ENCODE data around the gene ATXN7.

ATXN7 gene, protein sequence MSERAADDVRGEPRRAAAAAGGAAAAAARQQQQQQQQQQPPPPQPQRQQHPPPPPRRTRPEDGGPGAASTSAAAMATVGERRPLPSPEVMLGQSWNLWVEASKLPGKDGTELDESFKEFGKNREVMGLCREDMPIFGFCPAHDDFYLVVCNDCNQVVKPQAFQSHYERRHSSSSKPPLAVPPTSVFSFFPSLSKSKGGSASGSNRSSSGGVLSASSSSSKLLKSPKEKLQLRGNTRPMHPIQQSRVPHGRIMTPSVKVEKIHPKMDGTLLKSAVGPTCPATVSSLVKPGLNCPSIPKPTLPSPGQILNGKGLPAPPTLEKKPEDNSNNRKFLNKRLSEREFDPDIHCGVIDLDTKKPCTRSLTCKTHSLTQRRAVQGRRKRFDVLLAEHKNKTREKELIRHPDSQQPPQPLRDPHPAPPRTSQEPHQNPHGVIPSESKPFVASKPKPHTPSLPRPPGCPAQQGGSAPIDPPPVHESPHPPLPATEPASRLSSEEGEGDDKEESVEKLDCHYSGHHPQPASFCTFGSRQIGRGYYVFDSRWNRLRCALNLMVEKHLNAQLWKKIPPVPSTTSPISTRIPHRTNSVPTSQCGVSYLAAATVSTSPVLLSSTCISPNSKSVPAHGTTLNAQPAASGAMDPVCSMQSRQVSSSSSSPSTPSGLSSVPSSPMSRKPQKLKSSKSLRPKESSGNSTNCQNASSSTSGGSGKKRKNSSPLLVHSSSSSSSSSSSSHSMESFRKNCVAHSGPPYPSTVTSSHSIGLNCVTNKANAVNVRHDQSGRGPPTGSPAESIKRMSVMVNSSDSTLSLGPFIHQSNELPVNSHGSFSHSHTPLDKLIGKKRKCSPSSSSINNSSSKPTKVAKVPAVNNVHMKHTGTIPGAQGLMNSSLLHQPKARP

DNA sequence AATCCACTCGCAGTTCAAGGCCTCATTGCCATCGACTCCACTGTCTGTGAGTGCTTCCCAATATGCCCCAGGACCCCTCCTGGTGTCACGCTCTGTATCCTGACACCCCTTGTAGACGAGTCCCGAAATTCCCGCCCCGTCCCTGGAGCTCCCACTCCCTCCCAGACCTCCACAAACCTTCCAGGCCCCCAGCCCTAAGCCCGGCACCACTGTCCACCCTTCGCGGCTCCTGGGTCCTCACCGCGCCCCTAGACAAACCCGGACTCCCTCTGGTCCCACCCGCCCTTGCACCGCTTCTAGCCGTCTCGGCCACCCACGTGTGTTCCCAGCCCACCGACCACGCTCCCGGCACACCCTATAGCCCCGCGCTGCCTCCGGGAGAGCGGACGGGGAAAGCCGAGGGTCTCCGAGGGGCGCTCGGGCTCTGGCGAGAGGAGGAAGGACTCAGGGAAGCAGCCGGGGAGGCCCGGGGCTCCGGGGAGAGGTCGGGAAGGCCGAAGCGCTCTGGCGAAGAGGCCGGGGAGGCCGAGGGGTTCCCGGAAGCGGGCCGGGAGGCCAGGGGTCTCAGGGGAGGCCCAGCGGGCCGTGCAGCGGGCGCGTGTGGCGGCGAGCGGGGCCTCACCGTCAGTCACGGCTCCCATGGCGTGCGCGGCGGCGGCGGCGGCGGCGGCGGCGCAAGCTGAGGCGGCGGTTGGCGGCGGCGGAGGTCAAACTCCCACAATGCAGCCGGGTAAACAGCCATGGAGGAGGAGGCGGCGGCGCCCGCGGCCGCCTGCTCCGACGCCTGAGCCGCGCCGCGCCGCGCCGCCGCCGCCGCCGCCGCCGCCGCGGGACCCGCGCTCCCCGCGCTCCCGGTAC, at the start of gene ATXN7, which contains the start of gene THOC7:
ATXN7 (plus strand) TSS at position 718 of the 858 bp plus-strand sequence. CDS start 48,732 bp downstream, outside the sequence.
THOC7 (minus strand) TSS at position 656 of the 858 bp plus-strand sequence; CDS start at position 641, 15 bp downstream.
- peak within 1 kb of the TSS; percentile 93 for H3K4me3 Mint-ChIP-seq
- peak within 1 kb of the TSS; percentile 92 for H3K27ac Mint-ChIP-seq
- H3K36me3 Mint-ChIP-seq (ENCODE audit: low read depth), result peaks cover 28% of the 10 kb centered on the region
- H3K9me3 Mint-ChIP-seq, result no peaks in the 10 kb centered on the region
- peak; percentile 69 for DNase-seq (ENCODE audit: low spot score)
- no peaks in the 10 kb centered on the region for H3K27me3 Mint-ChIP-seq (ENCODE audit: low read depth)
- H3K4me1 Mint-ChIP-seq (ENCODE audit: low read depth), result peaks cover 47% of the 10 kb centered on the region

DNA sequence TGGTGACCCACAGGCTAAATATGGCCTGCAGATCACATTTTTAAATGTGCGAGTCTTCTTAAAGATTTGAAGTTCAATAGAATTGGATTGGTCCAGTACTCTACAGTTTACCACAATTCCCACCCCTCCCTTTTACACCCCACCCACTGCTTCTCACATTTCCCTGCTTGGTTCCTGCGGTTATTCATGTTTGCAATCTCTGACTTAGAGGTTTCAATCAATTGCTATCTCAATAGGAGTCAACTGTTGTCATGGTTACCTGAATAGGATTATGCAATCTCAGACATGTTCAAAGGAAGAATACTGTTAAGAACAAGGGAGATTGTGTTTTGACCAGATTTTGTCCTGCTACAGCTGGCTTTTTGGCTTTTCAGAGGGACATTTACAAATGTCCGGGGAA, 49.4 kb upstream of the ATXN7 start:
- Mint-ChIP-seq H3K36me3 (ENCODE audit: low read depth) (no peaks in the 10 kb centered on the region), H3K27ac (no peak overlapping the region), H3K27me3 (ENCODE audit: low read depth) (no peaks in the 10 kb centered on the region), H3K9me3 (no peaks in the 10 kb centered on the region), H3K4me3 (no peak overlapping the region), H3K4me1 (ENCODE audit: low read depth) (no peaks in the 10 kb centered on the region)
- DNase-seq (ENCODE audit: low spot score), result no peak

DNA sequence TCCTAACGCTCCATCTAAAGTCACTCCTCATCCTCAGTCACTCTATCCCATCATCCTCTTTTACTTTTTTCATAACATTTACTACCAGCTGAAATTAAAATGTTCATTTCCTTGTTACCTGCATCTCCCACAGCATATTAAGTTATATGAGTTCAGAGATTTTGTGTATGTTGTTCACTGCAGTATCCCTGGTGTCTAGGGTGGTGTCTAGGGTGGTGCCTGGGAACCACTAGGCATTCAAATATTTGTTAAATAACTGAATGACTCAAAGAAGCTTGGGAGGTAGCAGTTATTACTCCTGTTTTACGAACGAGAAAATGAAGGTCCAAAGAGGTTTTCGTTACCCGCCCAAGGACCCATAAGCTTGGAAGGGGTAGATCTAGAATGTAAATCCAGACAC, 46.4 kb upstream of the ATXN7 start:
- Mint-ChIP-seq H3K27ac (no peak overlapping the region), H3K9me3 (no peaks in the 10 kb centered on the region), H3K27me3 (ENCODE audit: low read depth) (no peaks in the 10 kb centered on the region)

DNA sequence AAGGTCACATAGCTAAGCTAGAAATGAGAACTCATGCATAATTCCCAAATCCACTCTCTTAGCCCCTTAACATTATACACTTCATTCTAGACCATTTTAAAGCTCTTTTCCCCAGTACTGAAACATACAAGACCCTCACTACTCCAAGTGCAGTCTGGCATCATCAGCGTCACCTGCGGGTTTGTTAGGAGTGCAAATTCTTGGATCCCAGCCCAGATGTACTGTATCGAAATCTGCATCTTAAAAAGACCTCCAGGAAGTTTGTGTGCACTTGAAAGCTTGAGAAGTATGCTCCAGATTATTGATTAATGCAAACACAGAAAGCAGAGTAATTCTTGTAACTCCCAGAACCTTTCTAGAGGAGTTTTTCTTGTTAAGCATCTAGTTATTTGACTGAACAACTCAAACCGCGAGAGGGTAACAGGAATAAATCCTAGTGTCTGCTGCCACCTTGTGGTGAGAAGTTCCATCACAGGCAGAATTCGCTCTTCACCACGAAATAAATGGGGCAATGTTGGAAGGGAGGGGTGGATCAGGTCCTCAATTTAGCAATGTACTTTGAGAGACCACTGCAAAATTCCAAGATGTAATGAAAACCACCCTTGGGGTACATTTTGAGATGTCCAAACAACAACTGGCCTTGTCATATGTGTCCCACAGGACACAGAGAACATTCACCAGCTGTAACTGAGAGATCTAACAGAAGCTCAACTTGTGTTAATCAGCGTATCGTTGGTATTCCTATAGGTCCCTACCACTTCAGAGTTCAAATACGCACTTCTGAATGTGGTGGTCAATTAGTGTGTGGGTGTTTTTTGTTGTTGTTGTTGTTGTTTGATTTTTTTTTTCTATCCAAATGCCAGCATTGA, 45.2 kb upstream of the ATXN7 start:
- H3K27me3 Mint-ChIP-seq (ENCODE audit: low read depth), result no peaks in the 10 kb centered on the region
- no peak overlapping the region for H3K4me3 Mint-ChIP-seq
- H3K9me3 Mint-ChIP-seq, result no peaks in the 10 kb centered on the region
- H3K27ac Mint-ChIP-seq, result no peak overlapping the region
- peak; percentile 23 for DNase-seq (ENCODE audit: low spot score)
- no peaks in the 10 kb centered on the region for H3K36me3 Mint-ChIP-seq (ENCODE audit: low read depth)
- no peaks in the 10 kb centered on the region for H3K4me1 Mint-ChIP-seq (ENCODE audit: low read depth)

More for the DNA sequence above, 46.4 kb upstream of the ATXN7 start:
- Mint-ChIP-seq H3K36me3 (ENCODE audit: low read depth) (no peaks in the 10 kb centered on the region), H3K4me1 (ENCODE audit: low read depth) (no peaks in the 10 kb centered on the region), H3K4me3 (no peak overlapping the region)
- DNase-seq (ENCODE audit: low spot score), result no peak

DNA sequence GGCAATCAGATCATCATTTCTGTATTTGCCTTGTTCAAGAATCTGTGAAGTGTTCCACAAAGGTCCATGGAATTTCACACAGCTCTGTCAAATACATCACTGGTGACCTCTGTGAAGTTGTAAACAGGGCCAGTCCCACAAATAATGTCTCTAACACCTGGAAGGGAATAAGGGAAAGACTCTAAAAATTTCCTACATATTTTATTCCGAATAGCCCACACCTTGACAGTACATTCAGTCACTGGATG, 44.6 kb upstream of the ATXN7 start, which contains the start of gene C3orf49:
C3orf49 (plus strand) TSS at position 149 of the 248 bp plus-strand sequence. CDS start 173 bp downstream, outside the sequence.
- Mint-ChIP-seq H3K9me3 (no peaks in the 10 kb centered on the region), H3K27ac (no peak within 1 kb of the TSS), H3K4me3 (no peak within 1 kb of the TSS), H3K4me1 (ENCODE audit: low read depth) (no peaks in the 10 kb centered on the region), H3K27me3 (ENCODE audit: low read depth) (no peaks in the 10 kb centered on the region), H3K36me3 (ENCODE audit: low read depth) (no peaks in the 10 kb centered on the region)
- no peak for DNase-seq (ENCODE audit: low spot score)

DNA sequence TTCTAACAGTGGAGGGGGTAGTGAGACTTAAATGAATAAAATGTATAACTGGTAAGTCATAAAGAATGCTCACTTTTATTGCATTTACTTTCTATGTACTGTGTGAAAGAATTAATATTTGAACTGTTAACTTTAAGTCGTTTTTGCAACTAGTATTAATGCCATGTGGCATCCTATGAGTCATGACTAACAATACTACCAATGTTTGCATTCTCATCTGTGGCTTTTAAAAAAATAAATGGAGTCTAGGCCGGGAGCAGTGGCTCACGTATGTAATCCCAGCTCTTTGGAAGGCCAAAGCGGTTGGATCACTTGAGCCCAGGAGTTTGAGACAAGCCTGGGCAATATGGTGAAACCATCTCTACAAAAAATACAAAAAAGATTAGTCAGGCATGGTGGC, 39.4 kb upstream of the ATXN7 start:
- DNase-seq (ENCODE audit: low spot score), result no peak
- H3K4me1 Mint-ChIP-seq (ENCODE audit: low read depth), result no peaks in the 10 kb centered on the region
- no peak overlapping the region for H3K4me3 Mint-ChIP-seq
- no peaks in the 10 kb centered on the region for H3K9me3 Mint-ChIP-seq
- no peaks in the 10 kb centered on the region for H3K36me3 Mint-ChIP-seq (ENCODE audit: low read depth)
- H3K27ac Mint-ChIP-seq, result no peak overlapping the region
- H3K27me3 Mint-ChIP-seq (ENCODE audit: low read depth), result no peaks in the 10 kb centered on the region

DNA sequence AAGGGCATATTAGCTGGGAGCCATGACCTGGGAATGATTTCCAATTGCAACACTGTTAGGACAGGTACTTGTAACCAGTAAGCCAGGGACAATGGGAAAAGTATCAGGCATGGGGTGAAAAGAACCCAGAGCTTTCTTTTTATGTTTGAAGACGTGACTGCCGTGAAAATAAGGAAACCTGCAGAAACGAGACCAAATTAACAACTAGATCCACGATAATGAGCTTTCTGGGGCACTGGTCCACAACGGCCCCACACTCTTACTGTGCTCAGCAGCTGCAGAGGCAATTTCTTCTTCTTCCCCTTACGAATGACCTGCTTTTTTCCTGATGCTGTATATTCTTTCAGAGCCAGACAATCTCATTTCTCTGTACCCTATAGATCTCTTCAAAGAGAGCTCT, 33.1 kb upstream of the ATXN7 start:
- Mint-ChIP-seq H3K4me3 (no peak overlapping the region), H3K36me3 (ENCODE audit: low read depth) (peaks cover 23% of the 10 kb centered on the region), H3K4me1 (ENCODE audit: low read depth) (no peaks in the 10 kb centered on the region), H3K9me3 (no peaks in the 10 kb centered on the region), H3K27ac (no peak overlapping the region), H3K27me3 (ENCODE audit: low read depth) (no peaks in the 10 kb centered on the region)
- no peak for DNase-seq (ENCODE audit: low spot score)

DNA sequence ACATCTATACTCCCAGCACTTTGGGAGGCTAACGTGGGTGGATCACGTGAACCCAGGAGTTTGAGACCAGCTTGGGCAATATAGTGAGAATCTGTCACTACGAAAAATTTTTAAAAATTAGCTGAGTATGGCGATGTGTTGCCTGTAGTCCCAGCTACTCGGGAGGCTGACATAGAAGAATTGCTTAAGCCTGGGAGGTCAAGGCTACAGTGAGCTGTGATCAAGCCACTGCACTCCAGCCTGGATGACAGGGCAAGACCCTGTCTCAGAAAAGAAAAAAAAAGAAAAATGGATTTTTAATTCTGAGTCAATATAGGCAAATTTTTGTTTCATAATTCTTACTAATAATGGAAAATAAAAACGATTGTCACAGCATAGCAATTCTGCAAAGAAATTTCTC, 31.3 kb upstream of the ATXN7 start:
- peaks cover 23% of the 10 kb centered on the region for H3K36me3 Mint-ChIP-seq (ENCODE audit: low read depth)
- no peaks in the 10 kb centered on the region for H3K4me1 Mint-ChIP-seq (ENCODE audit: low read depth)
- H3K4me3 Mint-ChIP-seq, result no peak overlapping the region
- H3K9me3 Mint-ChIP-seq, result no peaks in the 10 kb centered on the region
- H3K27me3 Mint-ChIP-seq (ENCODE audit: low read depth), result no peaks in the 10 kb centered on the region
- H3K27ac Mint-ChIP-seq, result no peak overlapping the region
- DNase-seq (ENCODE audit: low spot score), result no peak

DNA sequence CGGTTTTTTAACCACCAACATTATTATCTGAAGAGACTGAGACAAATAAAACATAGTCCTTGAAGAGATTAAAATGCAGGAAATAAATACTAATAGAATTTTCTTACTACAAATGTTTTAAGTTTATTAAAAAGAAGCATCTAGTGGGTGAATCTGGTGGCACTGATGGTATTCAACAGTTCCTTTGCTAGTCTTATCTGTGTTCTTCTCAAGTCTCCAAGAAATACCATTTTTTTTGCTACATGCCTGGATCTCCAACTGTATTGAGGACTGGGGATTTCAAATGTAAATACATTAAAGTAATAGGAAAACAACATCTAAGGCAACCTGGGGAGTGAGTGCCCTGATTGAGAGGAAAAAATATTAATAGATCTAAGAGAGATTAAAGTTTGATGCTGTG, 22.0 kb upstream of the ATXN7 start:
- peaks cover 6% of the 10 kb centered on the region for H3K9me3 Mint-ChIP-seq
- DNase-seq (ENCODE audit: low spot score), result no peak
- H3K4me1 Mint-ChIP-seq (ENCODE audit: low read depth), result peaks cover 2% of the 10 kb centered on the region
- peaks cover 19% of the 10 kb centered on the region for H3K36me3 Mint-ChIP-seq (ENCODE audit: low read depth)
- H3K27ac Mint-ChIP-seq, result no peak overlapping the region
- no peaks in the 10 kb centered on the region for H3K27me3 Mint-ChIP-seq (ENCODE audit: low read depth)
- H3K4me3 Mint-ChIP-seq, result no peak overlapping the region

DNA sequence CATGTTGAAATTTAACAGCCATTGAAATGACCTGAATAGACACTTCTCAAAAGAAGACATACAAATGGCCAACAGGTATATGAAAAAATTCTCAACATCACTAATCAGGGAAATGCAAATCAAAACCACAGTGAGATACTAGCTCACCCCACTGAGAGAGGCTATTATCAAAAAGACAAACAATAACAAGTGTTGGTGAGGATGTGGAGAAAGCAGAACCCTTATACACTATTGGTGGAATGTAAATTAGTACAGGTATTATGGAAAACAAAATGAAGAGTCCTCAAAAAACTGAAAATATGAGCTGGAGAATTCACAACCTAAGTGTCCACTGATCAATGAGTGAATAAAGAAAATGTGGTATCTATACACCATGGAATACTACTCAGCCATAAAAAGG, 21.5 kb upstream of the ATXN7 start:
- Mint-ChIP-seq H3K27ac (no peak overlapping the region), H3K4me1 (ENCODE audit: low read depth) (peaks cover 2% of the 10 kb centered on the region), H3K36me3 (ENCODE audit: low read depth) (peaks cover 19% of the 10 kb centered on the region), H3K9me3 (peaks cover 6% of the 10 kb centered on the region), H3K4me3 (no peak overlapping the region), H3K27me3 (ENCODE audit: low read depth) (no peaks in the 10 kb centered on the region)
- DNase-seq (ENCODE audit: low spot score), result no peak

DNA sequence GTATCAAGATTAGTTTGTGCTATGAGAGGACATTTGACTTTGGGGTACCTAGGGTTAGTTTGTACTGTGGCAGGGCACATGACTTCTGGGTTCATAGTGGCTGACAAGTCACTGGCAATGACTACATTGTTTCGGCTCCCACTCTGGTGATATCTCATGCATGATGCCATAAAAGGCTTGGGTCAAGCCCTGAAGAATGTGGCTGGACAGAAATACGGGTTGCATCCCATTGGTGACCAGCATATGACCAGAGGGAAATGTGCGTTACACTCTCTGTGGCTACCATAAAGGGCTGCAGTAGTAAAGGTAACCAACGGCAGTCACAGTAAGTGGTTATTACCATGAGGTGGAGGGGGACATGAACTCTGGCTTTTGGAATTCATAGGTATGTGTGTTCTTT, 18.5 kb upstream of the ATXN7 start:
- H3K4me3 Mint-ChIP-seq, result no peak overlapping the region
- H3K27me3 Mint-ChIP-seq (ENCODE audit: low read depth), result no peaks in the 10 kb centered on the region
- peaks cover 3% of the 10 kb centered on the region for H3K4me1 Mint-ChIP-seq (ENCODE audit: low read depth)
- DNase-seq (ENCODE audit: low spot score), result no peak
- no peak overlapping the region for H3K27ac Mint-ChIP-seq
- H3K9me3 Mint-ChIP-seq, result peaks cover 6% of the 10 kb centered on the region
- peaks cover 15% of the 10 kb centered on the region for H3K36me3 Mint-ChIP-seq (ENCODE audit: low read depth)

DNA sequence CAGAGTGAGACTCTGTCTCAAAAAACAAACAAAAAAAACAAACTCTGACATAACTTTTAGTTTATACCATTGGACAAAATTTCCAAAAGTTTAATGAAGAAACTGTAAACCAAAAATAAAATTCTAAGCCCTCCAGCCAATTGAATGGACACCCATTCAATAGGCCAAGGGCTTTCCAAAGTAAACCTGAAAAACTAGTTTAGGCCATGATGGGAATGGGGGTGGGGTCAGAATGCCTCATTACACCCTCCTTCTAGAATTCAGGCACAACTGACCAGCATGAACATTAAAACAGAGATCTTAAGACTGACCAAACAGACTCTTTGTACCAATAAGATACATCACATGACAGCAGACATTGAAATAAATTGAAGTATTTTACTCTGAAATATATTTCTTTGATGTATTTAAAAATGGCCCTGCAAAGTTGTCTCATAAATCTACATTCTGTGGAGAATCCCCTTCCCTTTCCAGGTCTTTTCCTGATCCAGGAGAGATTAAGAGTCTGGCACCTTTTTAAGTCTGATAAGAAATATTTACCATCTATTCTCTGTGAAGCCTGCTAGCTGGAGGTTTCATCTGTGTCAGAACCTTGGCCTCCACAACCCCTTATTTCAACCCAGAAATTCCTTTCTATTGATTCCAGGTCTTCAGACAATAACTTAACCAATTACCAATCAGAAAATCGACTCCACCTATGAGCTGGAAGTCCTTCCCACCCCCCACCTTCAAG, 15.8 kb upstream of the ATXN7 start:
- Mint-ChIP-seq H3K27me3 (ENCODE audit: low read depth) (no peaks in the 10 kb centered on the region), H3K4me3 (no peak overlapping the region), H3K9me3 (no peaks in the 10 kb centered on the region), H3K4me1 (ENCODE audit: low read depth) (peaks cover 2% of the 10 kb centered on the region), H3K36me3 (ENCODE audit: low read depth) (peaks cover 7% of the 10 kb centered on the region), H3K27ac (no peak overlapping the region)
- DNase-seq (ENCODE audit: low spot score), result no peak
